ENCODE results near the gene BLVRA.

DNA sequence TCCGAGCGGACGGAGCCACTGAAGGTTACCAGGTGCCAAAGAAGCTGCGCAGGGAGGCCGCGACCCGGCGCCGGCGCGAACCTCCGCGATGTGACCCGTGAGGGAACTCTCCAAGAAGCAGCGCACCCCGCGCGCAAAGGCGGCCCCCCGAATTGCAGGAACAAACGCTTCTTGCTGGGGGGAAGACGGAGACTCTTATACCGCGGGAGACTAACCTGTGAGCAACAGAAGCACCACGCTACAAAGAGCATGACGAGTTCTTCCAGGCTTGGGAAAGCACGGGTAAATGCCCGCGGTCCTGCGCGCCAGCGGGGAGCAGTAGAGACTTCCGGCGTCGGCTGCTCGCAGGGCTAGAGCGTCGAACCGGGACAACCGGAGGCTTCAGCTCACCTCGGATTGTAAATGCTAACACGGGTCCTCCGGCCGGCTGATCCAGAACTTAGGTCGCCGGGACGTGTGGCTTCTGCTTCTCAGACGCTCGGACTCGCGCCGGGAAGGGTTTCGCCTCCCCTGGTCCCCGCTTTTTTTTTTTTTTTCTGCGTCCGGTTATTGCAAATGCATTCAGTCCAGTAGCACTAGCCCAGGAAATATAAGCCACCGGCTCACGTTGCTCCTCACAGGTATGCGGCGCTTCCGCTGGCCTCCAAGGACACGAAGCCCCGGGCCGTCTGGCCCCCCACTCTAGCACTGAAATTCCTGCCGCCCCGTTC is 29.1 kb upstream of the BLVRA start, which contains the start of gene COA1:
- peak in 1 of 2 donors; percentile 57 for TF ChIP-seq POLR2A (IDR thresholded peaks at IDR 0.05)
- TF ChIP-seq, protein P1, sequence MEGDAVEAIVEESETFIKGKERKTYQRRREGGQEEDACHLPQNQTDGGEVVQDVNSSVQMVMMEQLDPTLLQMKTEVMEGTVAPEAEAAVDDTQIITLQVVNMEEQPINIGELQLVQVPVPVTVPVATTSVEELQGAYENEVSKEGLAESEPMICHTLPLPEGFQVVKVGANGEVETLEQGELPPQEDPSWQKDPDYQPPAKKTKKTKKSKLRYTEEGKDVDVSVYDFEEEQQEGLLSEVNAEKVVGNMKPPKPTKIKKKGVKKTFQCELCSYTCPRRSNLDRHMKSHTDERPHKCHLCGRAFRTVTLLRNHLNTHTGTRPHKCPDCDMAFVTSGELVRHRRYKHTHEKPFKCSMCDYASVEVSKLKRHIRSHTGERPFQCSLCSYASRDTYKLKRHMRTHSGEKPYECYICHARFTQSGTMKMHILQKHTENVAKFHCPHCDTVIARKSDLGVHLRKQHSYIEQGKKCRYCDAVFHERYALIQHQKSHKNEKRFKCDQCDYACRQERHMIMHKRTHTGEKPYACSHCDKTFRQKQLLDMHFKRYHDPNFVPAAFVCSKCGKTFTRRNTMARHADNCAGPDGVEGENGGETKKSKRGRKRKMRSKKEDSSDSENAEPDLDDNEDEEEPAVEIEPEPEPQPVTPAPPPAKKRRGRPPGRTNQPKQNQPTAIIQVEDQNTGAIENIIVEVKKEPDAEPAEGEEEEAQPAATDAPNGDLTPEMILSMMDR (IDR thresholded peaks at IDR 0.05), result peak in 1 of 12 donors; percentile 19
